HG03039 (cell line): Measurements from ENCODE around the gene SELENOV.

ENCODE experiments used
- ATAC-seq: cut with Tn5 transposase; IDR thresholded peaks from one replicate; pipeline ENCODE4 v1.9.1; 2021; ENCODE audit warnings: mild to moderate bottlenecking, moderate library complexity; ENCODE audit not compliant: unreplicated experiment

SELENOV gene

DNA sequence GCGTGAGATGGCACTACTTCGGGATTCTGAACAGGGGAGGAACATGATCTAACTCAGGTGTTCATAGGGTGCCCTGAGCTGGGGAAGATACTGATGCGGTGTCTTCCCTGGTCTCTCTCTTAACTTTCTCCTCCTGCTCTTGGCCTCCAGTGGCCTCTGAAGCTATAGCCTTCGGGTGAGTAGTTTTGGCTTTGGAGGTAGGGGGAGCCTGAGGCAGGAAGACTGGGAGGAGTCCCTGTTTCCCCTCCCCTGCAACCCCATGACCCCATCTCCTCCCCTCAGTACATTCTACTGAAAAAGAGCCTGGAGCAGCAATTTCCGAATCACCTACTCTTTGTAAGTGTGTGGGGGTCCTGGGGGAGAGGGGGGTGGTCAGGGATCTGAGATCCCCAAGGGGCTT is 3.5 kb downstream of the SELENOV start:
- no peak for ATAC-seq

DNA sequence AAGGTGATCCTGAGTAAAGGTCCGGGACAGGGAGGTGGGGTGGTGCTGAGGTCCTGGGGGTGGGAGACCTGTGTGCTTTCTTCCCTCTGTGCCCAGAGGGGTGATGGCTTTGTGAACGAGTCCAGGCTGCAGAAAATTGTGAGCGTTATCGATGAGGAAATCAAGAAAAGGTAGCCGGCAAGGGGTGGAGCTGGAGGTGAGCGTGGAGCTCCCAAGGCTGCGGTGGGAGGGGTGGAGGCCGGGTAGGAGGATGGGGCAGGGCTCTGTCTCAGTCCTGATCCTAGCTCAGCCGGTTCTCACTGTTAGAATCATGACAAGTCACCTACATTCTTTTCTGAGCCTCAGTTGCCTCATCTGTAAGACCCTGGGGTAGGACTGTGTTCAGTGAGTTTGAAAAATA is 4.0 kb downstream of the SELENOV start:
- no peak for ATAC-seq

DNA sequence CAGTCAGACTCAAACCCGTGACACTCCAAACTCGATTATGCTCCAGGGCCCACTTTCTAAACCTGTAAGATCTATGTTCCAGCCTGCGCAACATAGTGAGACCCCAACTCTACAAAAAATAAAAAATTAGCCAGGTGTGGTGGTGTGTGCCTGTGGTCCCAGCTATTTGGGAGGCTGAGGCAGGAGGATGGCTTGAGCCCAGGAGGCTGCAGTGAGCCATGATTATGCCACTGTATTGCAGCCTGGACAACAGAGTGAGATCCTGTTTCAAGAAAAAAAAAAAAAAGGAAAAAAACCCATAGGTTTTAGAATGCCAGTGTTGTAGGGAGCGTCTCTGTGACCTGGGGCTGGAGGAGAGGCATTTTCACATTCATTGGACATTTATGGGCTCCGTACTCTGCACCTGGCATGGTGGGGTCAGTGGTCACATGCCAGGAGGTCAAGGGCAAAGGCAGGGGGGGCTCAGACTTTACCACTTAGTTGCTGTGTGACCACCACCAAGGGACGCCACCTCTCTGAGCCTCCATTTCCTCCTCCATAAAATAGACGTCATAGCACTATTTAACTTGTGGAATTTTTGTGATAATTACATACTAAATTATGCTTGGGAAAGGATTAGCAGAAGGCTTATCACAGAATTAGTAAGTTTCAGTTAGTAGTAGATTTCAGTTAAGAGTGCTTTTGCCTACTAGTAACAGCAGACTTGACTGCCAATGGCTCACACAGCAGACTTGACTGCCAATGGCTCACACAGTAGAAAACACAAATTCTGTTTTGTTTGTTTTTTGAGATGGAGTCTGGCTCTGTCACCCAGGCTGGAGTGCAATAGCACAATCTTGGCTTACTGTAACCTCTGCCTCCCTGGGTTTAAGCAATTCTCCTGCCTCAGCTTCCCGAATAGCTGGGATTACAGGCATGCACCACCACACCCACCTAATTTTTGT is 5.9 kb downstream of the SELENOV start:
- no peak for ATAC-seq

DNA sequence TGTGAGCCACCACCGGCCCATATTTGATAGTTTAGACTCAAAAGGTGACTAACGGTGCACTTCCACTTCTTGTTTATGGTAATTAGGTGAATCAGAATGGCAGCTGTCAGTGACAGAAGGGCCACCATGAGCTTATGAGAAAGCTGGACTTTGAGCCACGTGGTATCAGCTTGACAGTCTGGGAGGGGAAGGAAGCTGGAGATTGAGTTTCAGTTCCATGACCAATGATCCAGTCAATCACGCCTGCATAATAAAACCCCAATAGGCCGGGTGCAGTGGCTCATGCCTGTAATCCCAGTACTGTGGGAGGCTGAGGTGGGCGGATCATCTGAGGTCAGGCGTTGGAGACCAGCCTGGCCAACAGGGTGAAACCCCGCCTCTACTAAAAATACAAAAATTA is 9.6 kb downstream of the SELENOV start:
- no peak for ATAC-seq

DNA sequence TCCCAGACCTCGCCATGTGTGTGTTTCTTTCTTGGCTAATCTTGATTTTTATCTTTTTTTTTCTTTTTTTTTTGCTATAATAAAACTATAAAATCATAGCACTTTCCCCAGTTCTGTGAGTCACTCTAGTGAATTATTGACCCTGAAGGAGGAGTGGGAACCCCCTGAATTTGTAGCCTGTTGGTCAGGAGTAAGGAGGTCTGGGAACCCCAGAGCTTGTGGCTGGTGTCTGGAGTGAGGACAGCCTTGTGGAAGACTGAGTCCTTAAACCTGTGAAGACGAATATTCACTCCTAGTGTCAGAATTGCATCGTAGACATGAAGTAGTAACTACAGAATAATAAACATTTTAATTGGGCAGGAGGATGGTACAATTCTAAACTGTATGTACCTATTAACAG is 10.3 kb downstream of the SELENOV start:
- no peak for ATAC-seq

DNA sequence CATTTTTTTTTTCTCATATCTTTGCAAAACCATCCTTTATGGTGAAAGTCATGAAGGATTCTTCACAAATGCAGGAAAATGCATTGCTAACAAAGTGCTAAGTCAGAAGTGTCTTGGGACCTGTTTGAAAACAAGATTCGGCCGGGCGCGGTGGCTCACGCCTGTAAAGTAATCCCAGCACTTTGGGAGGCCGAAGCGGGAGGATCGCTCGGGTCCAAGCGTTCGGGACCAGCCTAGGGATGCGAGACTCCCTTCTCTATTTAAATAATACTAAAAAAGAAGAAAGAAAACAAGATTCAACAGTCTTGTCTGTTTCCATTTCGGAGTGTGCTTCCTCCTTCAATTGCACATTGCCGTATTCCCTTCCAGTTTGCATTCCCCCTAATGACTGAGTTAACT is 16.9 kb downstream of the SELENOV start:
- ATAC-seq: no peak

DNA sequence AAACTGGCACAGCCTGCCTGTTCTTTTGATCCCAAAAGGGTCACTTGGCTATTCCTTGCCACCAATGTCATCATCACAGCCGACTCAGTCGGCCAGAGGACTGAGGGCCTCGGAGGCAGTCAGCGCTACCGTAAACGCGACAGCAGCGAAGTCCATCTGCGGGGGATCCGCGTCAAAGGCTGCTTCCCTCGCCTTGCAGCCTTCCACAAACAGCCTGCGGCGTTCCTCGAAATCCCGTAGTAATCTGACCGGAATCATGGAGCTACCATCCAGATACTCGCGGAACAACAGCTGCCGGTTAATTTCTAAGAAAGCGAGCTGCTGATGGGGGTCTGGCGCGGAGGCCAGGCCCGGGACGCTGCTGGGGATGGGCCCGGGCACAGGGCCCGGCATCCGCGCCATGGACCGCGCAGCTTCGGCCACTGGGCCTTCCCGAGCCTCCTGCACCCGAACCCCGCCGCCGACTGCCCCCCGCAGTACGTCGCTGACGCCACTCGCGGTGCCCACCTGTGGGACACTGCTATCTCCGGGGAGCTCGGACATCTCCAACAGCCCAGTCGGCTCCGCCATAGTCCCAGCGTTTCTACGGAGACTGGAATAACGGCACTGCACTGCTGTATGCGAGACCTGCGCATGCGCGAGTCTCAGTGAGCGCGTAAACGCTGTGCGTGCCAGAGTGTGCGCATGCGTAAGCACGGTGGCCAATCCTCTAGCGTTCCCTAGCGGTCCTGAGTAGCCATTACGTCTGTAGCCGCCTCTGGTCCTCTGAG is 17.5 kb downstream of the SELENOV start, which contains the start of gene EID2B:
TSS of gene EID2B (minus strand) at position 620 of the 770 bp plus-strand sequence. CDS start at position 570, 50 bp downstream.
- peak; percentile 86 for ATAC-seq

DNA sequence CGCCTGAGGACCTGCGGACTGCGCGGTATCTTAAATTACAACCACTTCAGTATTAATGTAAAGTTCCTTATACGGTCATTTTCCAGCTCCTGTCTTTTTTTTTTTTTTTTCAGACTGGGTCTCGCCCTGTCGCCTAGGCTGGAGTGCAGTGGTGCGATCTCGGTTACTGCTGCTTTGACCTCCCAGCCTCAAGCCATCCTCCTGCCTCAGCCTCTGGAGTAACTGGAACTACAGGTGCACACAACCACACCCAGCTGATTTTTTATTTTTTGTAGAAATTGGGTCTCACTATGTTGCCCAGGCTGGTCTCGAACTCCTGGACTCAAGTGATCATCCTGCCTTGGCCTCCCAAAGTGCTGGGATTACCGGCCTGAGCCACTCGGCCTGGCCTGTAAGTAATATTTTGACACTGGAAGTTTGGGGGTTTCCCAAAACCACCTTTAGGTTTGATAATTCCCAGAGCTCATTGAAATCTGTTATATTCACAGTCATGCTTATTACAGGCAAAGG is 18.1 kb downstream of the SELENOV start:
- ATAC-seq: peak; percentile 4

DNA sequence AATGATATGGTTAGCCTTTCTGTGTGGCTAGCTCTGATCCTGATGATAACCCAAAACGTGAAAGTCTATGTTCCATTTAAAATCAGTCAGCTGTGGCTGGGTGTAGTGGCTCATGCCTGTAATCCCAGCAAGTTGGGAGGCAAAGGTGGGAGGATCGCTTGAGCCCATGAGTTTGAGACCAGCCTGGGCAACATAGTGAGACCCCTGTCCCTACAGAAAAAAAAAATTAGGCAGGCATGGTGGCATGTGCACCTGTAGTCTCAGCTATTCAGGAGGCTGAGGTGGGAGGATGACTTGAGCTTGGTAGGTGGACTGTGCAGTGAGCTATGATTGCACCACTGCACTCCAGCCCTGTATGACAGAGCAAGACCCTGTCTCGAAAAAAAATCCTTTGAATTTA is 18.9 kb downstream of the SELENOV start:
- no peak for ATAC-seq

DNA sequence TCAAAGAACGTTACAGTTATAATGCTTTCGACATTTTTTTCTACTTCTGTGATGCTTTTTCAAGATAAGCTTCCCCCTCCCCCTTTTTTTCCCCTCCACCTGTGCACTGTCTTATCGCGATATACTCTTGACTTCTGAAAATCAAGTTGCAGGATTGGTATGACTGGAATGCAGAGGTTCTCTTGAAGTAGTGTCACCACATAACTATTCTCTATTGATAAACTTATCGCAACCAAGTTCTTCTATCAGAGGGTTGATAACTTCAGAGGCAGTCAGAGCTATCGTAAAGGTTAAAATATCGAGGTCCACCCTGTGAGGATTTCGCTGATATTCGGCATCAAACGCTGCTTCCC is 24.2 kb downstream of the SELENOV start:
- ATAC-seq: no peak

DNA sequence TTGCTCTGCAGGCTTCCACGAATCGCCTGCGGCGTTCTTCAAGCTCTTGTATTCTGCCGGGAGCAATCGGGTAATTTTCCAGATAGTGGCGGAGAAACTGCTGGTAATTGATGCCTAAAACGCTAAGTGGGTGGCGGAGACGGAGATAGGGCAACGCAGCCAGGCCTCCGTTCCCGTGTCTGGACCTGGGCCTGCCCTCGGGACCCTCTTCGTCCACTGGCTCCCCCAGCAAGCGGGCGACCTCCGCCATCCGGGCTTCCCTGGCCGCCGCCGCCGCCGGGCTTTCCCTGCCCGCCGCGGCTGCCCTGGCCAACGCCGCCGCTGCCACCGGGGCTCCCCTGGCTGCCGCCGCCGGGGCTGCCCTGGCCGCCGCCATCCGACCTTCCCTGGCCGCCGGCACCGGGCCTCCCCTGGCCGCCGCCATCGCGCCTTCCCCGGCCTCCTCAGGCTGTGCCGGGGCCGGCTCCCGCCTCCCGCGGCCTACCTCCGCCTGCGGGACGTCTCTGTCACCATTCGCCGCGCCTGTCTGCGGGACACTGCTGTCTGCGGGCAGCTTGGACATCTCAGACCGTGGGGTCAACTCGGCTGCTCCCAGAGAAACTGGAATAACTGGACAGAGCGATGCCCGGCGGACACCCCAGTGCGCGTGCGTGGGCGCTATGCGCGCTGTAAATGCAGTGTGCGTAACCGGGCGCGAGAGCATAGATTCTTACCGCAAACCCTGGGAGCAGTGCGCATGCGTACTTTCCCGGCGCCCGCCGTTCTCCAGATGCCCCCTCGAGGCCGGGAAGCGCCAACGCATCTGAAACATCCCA is 24.8 kb downstream of the SELENOV start, which contains the start of gene EID2:
TSS of gene EID2 (minus strand) at position 644 of the 815 bp plus-strand sequence. CDS start at position 562, 82 bp downstream.
- ATAC-seq: peak; percentile 87

DNA sequence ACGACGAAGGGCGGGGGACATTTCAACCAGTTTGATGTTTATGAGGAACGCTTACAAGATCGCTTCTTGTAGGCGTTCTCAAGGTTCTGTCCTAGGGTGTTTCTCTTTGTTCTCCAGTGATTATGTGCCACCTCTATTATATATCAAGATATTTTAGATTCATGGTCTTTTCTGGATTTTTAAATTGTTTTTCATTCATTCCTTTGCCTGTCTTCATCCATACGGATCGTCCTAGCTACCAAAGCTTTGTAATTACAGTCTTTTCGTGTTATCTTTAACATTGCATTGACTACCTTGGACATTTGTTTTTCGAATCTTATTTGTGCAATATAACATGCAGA is 25.4 kb downstream of the SELENOV start:
- no peak for ATAC-seq

DNA sequence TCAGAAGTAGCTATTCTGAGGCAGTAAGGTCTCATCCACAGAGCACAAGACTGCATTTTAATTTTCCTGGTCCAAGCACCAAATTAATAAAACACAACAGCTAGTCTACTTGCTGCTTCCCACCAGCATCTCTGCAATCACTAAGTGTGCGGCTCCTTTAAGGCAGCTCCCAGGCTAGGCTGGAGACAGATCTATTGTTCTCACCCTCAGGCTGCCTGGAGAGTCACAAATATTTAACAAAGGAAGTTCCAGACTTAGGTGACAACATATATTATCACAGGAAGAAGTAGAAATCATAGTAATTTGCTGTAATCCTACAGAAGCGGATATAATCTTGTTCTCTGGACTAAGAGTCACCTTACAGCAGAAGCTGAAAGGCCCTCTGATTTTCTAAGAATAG is 27.3 kb downstream of the SELENOV start:
- no peak for ATAC-seq

DNA sequence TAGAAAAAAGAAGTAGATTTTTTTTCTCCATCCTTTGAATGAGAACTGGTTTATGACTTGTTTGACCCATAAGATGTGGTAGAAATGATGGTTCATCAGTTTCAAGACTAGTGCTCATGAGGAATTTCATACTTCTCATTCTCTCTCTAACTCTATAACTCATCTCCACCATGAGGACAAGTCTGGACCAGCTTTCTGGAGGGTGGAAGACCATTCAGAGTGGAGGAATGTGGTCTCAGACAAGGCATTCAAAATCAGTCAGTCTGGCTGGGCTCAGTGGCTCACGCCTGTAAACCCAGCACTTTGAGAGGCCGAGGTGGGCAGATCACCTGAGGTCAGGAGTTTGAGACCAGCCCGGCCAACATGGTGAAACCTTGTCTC is 28.5 kb downstream of the SELENOV start:
- ATAC-seq: no peak

DNA sequence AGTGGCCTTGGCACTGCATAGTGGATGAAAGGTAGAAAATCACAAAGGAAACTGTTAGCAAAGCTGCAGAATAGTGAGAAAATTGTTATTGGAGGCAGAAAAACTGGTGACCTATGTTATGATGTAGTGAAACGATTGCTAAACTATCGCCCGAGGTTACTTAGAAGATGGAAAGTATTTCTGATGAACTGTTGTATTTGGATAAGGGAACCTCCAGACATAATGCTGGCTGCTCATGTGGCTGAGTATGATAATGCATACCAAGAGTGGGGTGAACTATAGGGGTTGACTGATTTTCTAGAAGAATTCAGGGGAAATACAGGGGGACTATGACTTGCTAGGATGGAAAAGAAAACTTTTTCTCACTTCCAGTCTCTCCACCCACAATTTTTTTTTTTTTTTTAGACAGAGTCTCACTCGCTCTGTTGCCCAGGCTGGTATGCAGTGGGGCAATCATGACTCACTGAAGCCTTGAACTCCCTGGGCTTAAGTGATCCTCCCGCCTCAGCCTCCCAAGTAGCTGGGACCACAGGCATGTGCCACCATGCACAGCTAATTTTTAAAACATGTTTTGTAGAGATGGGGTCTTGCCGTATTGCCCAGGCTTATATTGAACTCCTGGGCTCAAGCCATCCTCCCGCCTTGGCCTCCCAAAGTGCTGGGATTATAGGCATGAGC is 29.4 kb downstream of the SELENOV start:
- ATAC-seq: no peak

DNA sequence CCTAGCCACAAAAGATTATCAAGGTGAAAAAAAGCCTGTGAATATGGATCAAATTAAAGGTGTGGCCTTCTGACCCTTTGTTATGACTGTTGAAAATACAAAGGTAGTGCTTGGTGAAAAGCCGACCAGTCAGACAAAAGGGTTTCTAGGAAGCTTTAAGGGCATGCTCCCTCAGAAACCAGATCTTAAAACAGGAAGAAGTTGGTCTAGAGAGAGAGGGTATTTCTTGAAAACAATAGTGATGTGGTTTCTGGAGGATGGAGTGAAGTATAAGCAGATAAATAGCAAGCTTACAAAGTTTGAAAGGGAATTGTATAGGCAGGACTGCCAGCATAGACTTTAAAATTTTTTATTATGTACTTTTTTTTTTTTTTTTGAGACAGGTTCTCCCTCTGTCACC is 30.0 kb downstream of the SELENOV start:
- no peak for ATAC-seq

DNA sequence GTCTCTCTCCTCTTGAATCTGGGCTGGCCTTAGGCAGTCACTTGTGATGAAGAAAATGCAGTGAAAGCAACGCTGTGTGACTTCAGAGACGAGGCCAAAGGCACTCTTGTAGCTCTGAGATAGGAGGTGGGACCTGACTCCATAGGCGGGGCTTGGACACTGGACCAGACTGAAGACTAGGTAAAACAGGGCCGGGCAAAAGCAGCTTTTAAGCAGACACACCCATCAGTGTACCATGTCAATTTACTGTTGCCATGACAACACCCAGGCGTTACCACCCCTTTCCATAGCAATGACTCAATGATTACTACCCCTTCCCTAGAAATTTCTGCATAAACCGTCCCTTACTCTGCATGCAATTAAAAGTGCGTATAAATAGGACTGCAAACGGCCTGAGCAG is 31.7 kb downstream of the SELENOV start:
- no peak for ATAC-seq

DNA sequence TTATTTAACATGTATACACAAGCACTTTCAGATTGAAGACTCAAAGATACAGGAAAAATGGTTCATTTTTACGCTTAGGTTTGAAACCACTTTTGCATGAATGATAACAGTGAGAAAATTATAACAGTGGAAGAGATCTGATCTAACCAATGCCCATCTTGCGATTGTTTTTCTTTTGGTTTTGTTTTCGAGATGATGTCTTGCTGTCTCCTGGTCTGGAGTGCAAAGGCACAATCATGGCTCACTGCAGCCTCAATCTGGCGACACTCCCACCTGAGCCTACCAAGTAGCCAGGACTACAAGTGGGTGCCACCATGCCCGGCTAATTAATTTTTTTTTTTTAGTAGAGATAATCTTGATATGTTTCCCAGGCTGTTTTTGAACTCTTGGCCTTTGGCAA is 35.3 kb downstream of the SELENOV start:
- ATAC-seq: no peak

DNA sequence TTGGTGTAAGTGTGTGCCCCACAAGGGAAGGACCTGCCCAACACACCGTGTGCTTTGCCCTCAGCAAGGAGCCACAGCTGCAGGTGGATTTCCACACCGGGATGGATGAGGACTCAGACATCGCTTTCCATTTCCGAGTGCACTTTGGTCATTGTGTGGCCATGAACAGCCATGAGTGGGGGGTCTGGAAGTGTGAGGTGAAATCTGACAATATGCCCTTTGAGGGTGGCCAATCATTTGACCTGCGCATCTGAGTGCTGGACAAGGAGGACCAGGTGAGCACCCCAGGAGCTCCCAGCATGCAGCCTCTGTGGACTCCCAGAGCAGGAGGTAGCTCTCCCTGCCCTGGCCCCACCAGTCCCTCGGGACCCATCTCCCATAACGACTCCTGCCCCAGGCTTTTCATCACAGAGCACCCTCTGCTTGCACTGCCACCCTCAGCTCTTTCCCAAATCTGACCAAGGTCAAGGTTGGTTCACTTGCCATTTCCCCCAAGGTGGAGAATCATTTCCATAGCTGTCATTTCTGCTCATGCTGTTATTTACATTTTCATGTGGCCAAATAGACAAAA is 38.2 kb downstream of the SELENOV start:
- no peak for ATAC-seq

DNA sequence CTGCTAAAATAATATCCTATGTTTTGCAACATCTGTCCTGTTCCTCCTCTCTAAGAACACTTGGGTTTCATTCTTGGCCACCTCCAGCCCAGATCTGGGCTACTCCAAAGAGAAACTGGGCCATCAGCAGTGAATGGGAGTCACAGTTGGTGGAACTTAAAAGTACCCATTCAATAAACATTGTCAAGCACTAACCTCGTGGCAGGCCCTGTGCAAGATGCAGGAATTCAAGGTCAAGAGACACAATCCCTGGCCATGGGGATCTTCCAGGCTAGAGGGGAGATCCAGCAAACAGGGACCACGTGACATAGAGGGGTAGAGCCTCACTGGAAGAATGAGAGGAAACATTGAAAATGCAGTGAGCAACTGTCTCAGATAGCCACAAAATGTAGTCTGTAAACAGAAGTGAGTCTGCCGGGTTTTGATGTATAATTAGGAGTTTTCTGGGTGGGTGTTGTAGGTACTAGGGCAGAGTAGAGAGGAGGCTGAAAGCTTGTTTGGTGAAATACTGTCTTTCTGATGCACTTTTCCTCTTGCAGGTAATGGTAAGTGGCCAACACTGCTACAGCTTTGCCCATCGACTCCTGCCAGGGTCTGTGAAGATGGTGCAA is 39.9 kb downstream of the SELENOV start:
- ATAC-seq: no peak
